Neural cell (in vitro differentiated cells): ENCODE data around the gene NBEA. TPM values are rescaled to one million over a fixed set of nuclear protein-coding genes. Genes with fewer than 3 reads are reported as not detected.

ENCODE experiments used
- H2AFZ ChIP-seq: fragments of 200-600, 300-800 bp; sonication (generic), shearing (Covaris generic); 2 replicates; pipeline ENCODE4 v1.6.0; 2014; ENCODE audit warnings: low read depth, mild to moderate bottlenecking, antibody characterized with exemption, low read length, moderate library complexity
- H3F3A ChIP-seq: fragments of 200-600 bp; shearing (Covaris generic); 2 replicates; pipeline ENCODE4 v1.6.1; 2016; ENCODE audit warnings: mild to moderate bottlenecking, moderate library complexity, mixed read lengths, antibody characterized with exemption, low read length; ENCODE audit not compliant: insufficient read depth, poor library complexity, severe bottlenecking
- H3K27ac ChIP-seq: fragments of 200-600, 300-800 bp; sonication (generic), shearing (Covaris generic); 2 replicates; pipeline ENCODE4 v1.5.1; 2014; ENCODE audit warnings: mild to moderate bottlenecking, low read length, moderate library complexity
- H3K27me3 ChIP-seq: fragments of 300-800, 200-600 bp; sonication (generic), shearing (Covaris generic); 2 replicates; pipeline ENCODE4 v1.6.0; 2014; ENCODE audit warnings: mild to moderate bottlenecking, low read depth, low read length, moderate library complexity; ENCODE audit not compliant: insufficient read depth
- H3K36me3 ChIP-seq: fragments of 300-800, 200-600 bp; sonication (generic), shearing (Covaris generic); 2 replicates; pipeline ENCODE4 v1.5.1; 2014; ENCODE audit warnings: mild to moderate bottlenecking, antibody characterized with exemption, low read length, moderate library complexity; ENCODE audit not compliant: insufficient read depth
- H3K4me2 ChIP-seq: fragments of 300-800, 200-600 bp; sonication (generic), shearing (Covaris generic); 2 replicates; pipeline ENCODE4 v1.6.0; 2014; ENCODE audit warnings: mild to moderate bottlenecking, low read length
- H3K4me3 ChIP-seq: fragments of 300-800, 200-600 bp; sonication (generic), shearing (Covaris generic); 2 replicates; pipeline ENCODE4 v1.5.1; 2014; ENCODE audit warnings: mild to moderate bottlenecking, low read length, moderate library complexity
- H3K79me2 ChIP-seq: fragments of 200-600 bp; shearing (Covaris generic); replicated peaks from 2 replicates; pipeline ENCODE4 v1.6.0; 2014; ENCODE audit warnings: mild to moderate bottlenecking, low read length, moderate library complexity; ENCODE audit not compliant: insufficient read depth
- H3K9ac ChIP-seq: fragments of 300-800, 200-600 bp; sonication (generic), shearing (Covaris generic); 2 replicates; pipeline ENCODE4 v1.6.1; 2016; ENCODE audit warnings: mild to moderate bottlenecking, low read length, mixed read lengths
- H3K9me2 ChIP-seq: fragments of 200-600 bp; shearing (Covaris generic); 2 replicates; pipeline ENCODE4 v1.6.1; 2016; ENCODE audit warnings: mild to moderate bottlenecking, low read length, mixed read lengths; ENCODE audit not compliant: insufficient read depth
- H3K9me3 ChIP-seq: fragments of 200-600, 300-800 bp; sonication (generic), shearing (Covaris generic); 2 replicates; pipeline ENCODE4 v1.6.1; 2016; ENCODE audit warnings: mild to moderate bottlenecking, mixed run types, low read length, moderate library complexity, mixed read lengths
- H4K20me1 ChIP-seq: fragments of 200-600 bp; shearing (Covaris generic); 2 replicates; pipeline ENCODE4 v1.6.1; 2016; ENCODE audit warnings: mild to moderate bottlenecking, mixed run types; ENCODE audit not compliant: insufficient read depth
- EP300 ChIP-seq: fragments of 450-650 bp; conservative IDR thresholded peaks from 2 replicates; pipeline ENCODE4 v1.6.1; 2014; ENCODE audit warnings: antibody characterized with exemption, mild to moderate bottlenecking, moderate library complexity; ENCODE audit not compliant: poor library complexity, severe bottlenecking
- EZH2 ChIP-seq: fragments of 200-600, 300-800 bp; shearing (Covaris generic), sonication (generic); IDR thresholded peaks from 2 replicates; pipeline ENCODE4 v1.6.1; 2014; ENCODE audit warnings: antibody characterized with exemption, low read length, borderline replicate concordance, mild to moderate bottlenecking; ENCODE audit not compliant: insufficient read depth, poor library complexity, severe bottlenecking
- MXI1 ChIP-seq: fragments of 450-650 bp; conservative IDR thresholded peaks from 2 replicates; pipeline ENCODE4 v1.6.1; 2014; ENCODE audit warnings: antibody characterized with exemption, mild to moderate bottlenecking; ENCODE audit not compliant: poor library complexity, severe bottlenecking
- POLR2AphosphoS5 ChIP-seq: IDR thresholded peaks from 2 replicates; pipeline ENCODE4 v1.6.1; 2012
- RAD21 ChIP-seq: fragments of 450-650 bp; conservative IDR thresholded peaks from 2 replicates; pipeline ENCODE4 v1.6.1; 2014; ENCODE audit warnings: antibody characterized with exemption, mild to moderate bottlenecking, moderate library complexity
- SMC3 ChIP-seq: fragments of 450-650 bp; conservative IDR thresholded peaks from 2 replicates; pipeline ENCODE4 v1.6.1; 2014; ENCODE audit warnings: antibody characterized with exemption, mild to moderate bottlenecking, moderate library complexity; ENCODE audit not compliant: poor library complexity
- TAF1 ChIP-seq: IDR thresholded peaks from 2 replicates; pipeline ENCODE4 v1.6.1; 2012; ENCODE audit warnings: low read depth
- polyA plus RNA-seq: library from polyadenylated mRNA; depleted of rRNA; stranded (reverse); fragments of >200 nt; gene quantifications from 2 replicates; pipeline ENCODE4 v1.2.3, GENCODE V29; 2014
- TF ChIP-seq, protein P1 (sequence below): IDR thresholded peaks from 2 replicates; pipeline ENCODE4 v1.6.1; 2012; ENCODE audit warnings: borderline replicate concordance
- TF ChIP-seq, protein P2 (sequence below): fragments of 450-650 bp; IDR thresholded peaks from 2 replicates; pipeline ENCODE4 v1.5.1; 2014; ENCODE audit warnings: antibody characterized with exemption, mild to moderate bottlenecking, moderate library complexity; ENCODE audit not compliant: poor library complexity, severe bottlenecking

NBEA gene
- polyA plus RNA-seq, 1 donor from 2014 or later, result 55.8 TPM

DNA sequence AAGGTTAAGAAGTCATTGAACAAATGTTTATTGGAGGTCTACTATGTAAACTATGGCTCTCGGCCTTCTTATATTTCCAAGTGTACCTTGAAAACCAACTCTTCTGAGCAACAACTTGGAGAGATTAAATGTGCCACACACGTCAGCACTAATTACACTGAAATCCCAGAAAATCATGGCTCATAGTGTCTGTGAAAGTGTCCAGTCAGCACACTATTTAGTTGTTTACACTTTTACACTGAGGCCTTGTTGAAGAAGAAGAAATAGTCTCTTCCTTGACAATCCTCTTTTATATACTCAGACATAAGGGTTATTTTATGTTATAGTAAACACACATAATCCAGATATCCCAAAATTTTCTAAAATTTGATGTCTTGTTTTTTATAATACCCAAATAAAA lies 30.9 kb upstream of the NBEA start:
- Histone ChIP-seq H3K4me2 (no peak overlapping the region), H3F3A (no peaks in the 10 kb centered on the region), H3K9me3 (no peaks in the 10 kb centered on the region), H3K9me2 (no peaks in the 10 kb centered on the region), H3K4me3 (no peak overlapping the region), H3K9ac (no peak overlapping the region), H3K79me2 (no peaks in the 10 kb centered on the region), H2AFZ (no peak overlapping the region), H3K27me3 (no peaks in the 10 kb centered on the region), H3K27ac (no peak overlapping the region), H4K20me1 (no peaks in the 10 kb centered on the region), H3K36me3 (no peaks in the 10 kb centered on the region)
- TF ChIP-seq TAF1, result no peak
- no peak for TF ChIP-seq RAD21
- TF ChIP-seq MXI1, result no peak
- TF ChIP-seq POLR2AphosphoS5, result no peak
- no peak for TF ChIP-seq EP300
- TF ChIP-seq, protein P1, sequence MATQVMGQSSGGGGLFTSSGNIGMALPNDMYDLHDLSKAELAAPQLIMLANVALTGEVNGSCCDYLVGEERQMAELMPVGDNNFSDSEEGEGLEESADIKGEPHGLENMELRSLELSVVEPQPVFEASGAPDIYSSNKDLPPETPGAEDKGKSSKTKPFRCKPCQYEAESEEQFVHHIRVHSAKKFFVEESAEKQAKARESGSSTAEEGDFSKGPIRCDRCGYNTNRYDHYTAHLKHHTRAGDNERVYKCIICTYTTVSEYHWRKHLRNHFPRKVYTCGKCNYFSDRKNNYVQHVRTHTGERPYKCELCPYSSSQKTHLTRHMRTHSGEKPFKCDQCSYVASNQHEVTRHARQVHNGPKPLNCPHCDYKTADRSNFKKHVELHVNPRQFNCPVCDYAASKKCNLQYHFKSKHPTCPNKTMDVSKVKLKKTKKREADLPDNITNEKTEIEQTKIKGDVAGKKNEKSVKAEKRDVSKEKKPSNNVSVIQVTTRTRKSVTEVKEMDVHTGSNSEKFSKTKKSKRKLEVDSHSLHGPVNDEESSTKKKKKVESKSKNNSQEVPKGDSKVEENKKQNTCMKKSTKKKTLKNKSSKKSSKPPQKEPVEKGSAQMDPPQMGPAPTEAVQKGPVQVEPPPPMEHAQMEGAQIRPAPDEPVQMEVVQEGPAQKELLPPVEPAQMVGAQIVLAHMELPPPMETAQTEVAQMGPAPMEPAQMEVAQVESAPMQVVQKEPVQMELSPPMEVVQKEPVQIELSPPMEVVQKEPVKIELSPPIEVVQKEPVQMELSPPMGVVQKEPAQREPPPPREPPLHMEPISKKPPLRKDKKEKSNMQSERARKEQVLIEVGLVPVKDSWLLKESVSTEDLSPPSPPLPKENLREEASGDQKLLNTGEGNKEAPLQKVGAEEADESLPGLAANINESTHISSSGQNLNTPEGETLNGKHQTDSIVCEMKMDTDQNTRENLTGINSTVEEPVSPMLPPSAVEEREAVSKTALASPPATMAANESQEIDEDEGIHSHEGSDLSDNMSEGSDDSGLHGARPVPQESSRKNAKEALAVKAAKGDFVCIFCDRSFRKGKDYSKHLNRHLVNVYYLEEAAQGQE, result no peak
- TF ChIP-seq, protein P2, sequence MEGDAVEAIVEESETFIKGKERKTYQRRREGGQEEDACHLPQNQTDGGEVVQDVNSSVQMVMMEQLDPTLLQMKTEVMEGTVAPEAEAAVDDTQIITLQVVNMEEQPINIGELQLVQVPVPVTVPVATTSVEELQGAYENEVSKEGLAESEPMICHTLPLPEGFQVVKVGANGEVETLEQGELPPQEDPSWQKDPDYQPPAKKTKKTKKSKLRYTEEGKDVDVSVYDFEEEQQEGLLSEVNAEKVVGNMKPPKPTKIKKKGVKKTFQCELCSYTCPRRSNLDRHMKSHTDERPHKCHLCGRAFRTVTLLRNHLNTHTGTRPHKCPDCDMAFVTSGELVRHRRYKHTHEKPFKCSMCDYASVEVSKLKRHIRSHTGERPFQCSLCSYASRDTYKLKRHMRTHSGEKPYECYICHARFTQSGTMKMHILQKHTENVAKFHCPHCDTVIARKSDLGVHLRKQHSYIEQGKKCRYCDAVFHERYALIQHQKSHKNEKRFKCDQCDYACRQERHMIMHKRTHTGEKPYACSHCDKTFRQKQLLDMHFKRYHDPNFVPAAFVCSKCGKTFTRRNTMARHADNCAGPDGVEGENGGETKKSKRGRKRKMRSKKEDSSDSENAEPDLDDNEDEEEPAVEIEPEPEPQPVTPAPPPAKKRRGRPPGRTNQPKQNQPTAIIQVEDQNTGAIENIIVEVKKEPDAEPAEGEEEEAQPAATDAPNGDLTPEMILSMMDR, result no peak
- TF ChIP-seq SMC3, result no peak
- no peak for TF ChIP-seq EZH2

DNA sequence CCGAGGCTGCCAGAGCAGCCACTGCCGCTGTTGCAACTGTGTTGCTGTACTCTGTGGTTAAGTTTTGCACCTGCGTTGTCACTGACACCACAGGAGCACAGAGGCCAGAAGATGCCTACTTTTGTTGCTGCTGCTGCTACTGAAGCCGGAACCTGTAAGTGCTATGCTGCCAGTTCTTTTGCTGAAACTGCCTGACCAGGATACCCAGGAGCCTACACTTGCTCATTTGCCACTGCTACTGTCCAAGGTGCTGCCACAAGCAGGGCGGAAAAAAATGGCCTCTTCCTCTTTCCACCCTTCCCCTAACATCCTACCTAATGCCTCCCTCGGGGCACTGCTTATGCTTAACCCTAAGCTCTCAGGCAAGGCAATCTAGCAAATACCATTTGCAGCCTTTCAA lies 29.0 kb upstream of the NBEA start:
- Histone ChIP-seq H3K4me3 (no peak overlapping the region), H3K9ac (no peak overlapping the region), H3K27ac (no peak overlapping the region), H3K27me3 (no peaks in the 10 kb centered on the region), H3K36me3 (no peaks in the 10 kb centered on the region), H4K20me1 (no peaks in the 10 kb centered on the region), H3K79me2 (no peaks in the 10 kb centered on the region), H3F3A (no peaks in the 10 kb centered on the region), H3K9me2 (no peaks in the 10 kb centered on the region), H2AFZ (no peak overlapping the region), H3K9me3 (no peaks in the 10 kb centered on the region), H3K4me2 (no peak overlapping the region)
- TF ChIP-seq, protein P1, result no peak
- TF ChIP-seq, protein P2, result no peak
- TF ChIP-seq SMC3 (no peak), RAD21 (no peak), TAF1 (no peak), EZH2 (no peak), MXI1 (no peak), EP300 (no peak), POLR2AphosphoS5 (no peak)
